Suprapubic skin (tissue), 4 donors: ENCODE measurements around the gene CNPY4. TPM values are rescaled to one million over a fixed set of nuclear protein-coding genes. Genes with fewer than 3 reads are reported as not detected.

Experiments used
- DNase-seq, 2 donors: peaks; one replicate each; pipeline ENCODE4 v3.0.0-alpha.2; 2019; ENCODE audit warnings: low spot score in 2 of 2
- H3K27ac ChIP-seq: fragments of 200-600 bp; sonication (generic); one replicate; pipeline ENCODE4 v1.5.1; 2019
- H3K27me3 ChIP-seq: fragments of 200-600 bp; sonication (generic); one replicate; pipeline ENCODE4 v1.5.1; 2019
- H3K36me3 ChIP-seq: fragments of 200-600 bp; sonication (generic); one replicate; pipeline ENCODE4 v1.5.1; 2019
- H3K4me1 ChIP-seq: fragments of 200-600 bp; sonication (generic); one replicate; pipeline ENCODE4 v1.5.1; 2019
- H3K4me3 ChIP-seq: fragments of 200-600 bp; sonication (generic); one replicate; pipeline ENCODE4 v1.5.1; 2019; ENCODE audit warnings: mild to moderate bottlenecking
- H3K9me3 ChIP-seq: fragments of 200-600 bp; sonication (generic); one replicate; pipeline ENCODE4 v1.5.1; 2019
- CTCF ChIP-seq, 2 donors: fragments of 200-600 bp in 1 of 2; fragments of 450-650 bp in 1 of 2; sonication (generic) in 1 of 2; IDR thresholded peaks; one replicate each; pipeline ENCODE4 v1.5.1; 2016 to 2019; ENCODE audit warnings: antibody characterized with exemption in 2 of 2, mild to moderate bottlenecking in 1 of 2, moderate library complexity in 1 of 2
- EP300 ChIP-seq: sonication (generic); formaldehyde crosslinking; IDR thresholded peaks from one replicate; pipeline ENCODE4 v1.6.1; 2017; ENCODE audit warnings: antibody characterized with exemption
- POLR2A ChIP-seq, 2 donors: fragments of 450-650 bp; IDR thresholded peaks; one replicate each; pipeline ENCODE4 v1.6.1; 2017; ENCODE audit warnings: antibody characterized with exemption in 2 of 2, mild to moderate bottlenecking in 2 of 2, moderate library complexity in 2 of 2
- POLR2AphosphoS5 ChIP-seq, 3 donors: sonication (generic); formaldehyde crosslinking; IDR thresholded peaks; one replicate each; pipeline ENCODE4 v1.6.1; 2017; ENCODE audit warnings: antibody characterized with exemption in 3 of 3
- WGBS: methylation state at CpG from one replicate; pipeline ENCODE4 v1.1.5; 2018; 5-methylcytosine and 5-hydroxymethylcytosine counted together
- total RNA-seq, 4 donors: library from RNA; depleted of rRNA; stranded (reverse); fragments of >200 nt; gene quantifications; one replicate each; pipeline ENCODE4 v1.1.0, GENCODE V29; 2016

Gene CNPY4
- total RNA-seq, 4 donors from 2014 or later: 4.5 to 7.1 (median 5.4) TPM

GRCh38 chr7:100173806-100174495, 54.5 kb downstream of the CNPY4 start:
- Histone ChIP-seq H3K27me3 (peaks cover 7% of the 10 kb centered on the region), H3K4me3 (no peak overlapping the region), H3K9me3 (no peaks in the 10 kb centered on the region), H3K4me1 (peaks cover 35% of the 10 kb centered on the region), H3K36me3 (no peaks in the 10 kb centered on the region), H3K27ac (no peak overlapping the region)
- peak in 1 of 2 donors; percentile 37 for DNase-seq
- WGBS: 87% methylated on average over 10 of the region's 11 CpGs
- TF ChIP-seq POLR2A (IDR thresholded peaks at IDR 0.05) (no peak), CTCF (IDR thresholded peaks at IDR 0.05) (no peak), EP300 (no peak), POLR2AphosphoS5 (IDR thresholded peaks at IDR 0.05) (no peak)

- TF ChIP-seq POLR2A (IDR thresholded peaks at IDR 0.05) (no peak), CTCF (IDR thresholded peaks at IDR 0.05) (no peak), POLR2AphosphoS5 (IDR thresholded peaks at IDR 0.05) (no peak), EP300 (no peak)
- H3K27me3 ChIP-seq: peaks cover 7% of the 10 kb centered on the region
- H3K27ac ChIP-seq: no peak overlapping the region
- H3K4me3 ChIP-seq: no peak overlapping the region
- no peaks in the 10 kb centered on the region for H3K36me3 ChIP-seq
- 91% methylated on average over 5 of the region's 5 CpGs for WGBS
- H3K4me1 ChIP-seq: peaks cover 34% of the 10 kb centered on the region
- DNase-seq: peak in 1 of 2 donors; percentile 61
- no peaks in the 10 kb centered on the region for H3K9me3 ChIP-seq
These were observed 55.1 kb downstream of the CNPY4 start for GRCh38 chr7:100174582-100174981.

Other genes starting within 250 kb of the CNPY4 start
- 1 to 10 TPM in 1 of 4 donors, not detected in 3; 1.5 TPM for gene OR2AE1, start 242.6 kb upstream of the CNPY4 start, total RNA-seq
- gene TRIM4, start 200.1 kb upstream of the CNPY4 start, total RNA-seq: 10 to 100 TPM; 40.2 to 56.7 (median 50.8) TPM
- 1 to 10 TPM; 1.9 to 2.9 (median 2.5) TPM for gene GJC3, start 190.0 kb upstream of the CNPY4 start, total RNA-seq
- 1,000 to 10,000 TPM in 1 of 4 donors, 100 to 1,000 TPM in 3; 529 to 1,010 (median 610) TPM for gene AZGP1, start 143.6 kb upstream of the CNPY4 start, total RNA-seq
- 100 to 1,000 TPM in 1 of 4 donors, 10 to 100 TPM in 3; 50.5 to 106 (median 66.4) TPM for gene ZKSCAN1, start 104.0 kb upstream of the CNPY4 start, total RNA-seq
- gene ZSCAN21, start 69.9 kb upstream of the CNPY4 start, total RNA-seq: 10 to 100 TPM in 3 of 4 donors, 1 to 10 TPM in 1; 8.9 to 18.5 (median 10.2) TPM
- 10 to 100 TPM; 13.2 to 30.3 (median 24.4) TPM for gene ZNF3, start 37.9 kb upstream of the CNPY4 start, total RNA-seq
- gene COPS6, start 30.7 kb upstream of the CNPY4 start, total RNA-seq: 10 to 100 TPM; 35.8 to 60.7 (median 47.7) TPM
- 10 to 100 TPM; 43.8 to 97.0 (median 51.8) TPM for gene MCM7, start 18.2 kb upstream of the CNPY4 start, total RNA-seq
- 10 to 100 TPM; 16.7 to 33.2 (median 31.8) TPM for gene AP4M1, start 18.0 kb upstream of the CNPY4 start, total RNA-seq
- 10 to 100 TPM; 31.7 to 59.3 (median 48.9) TPM for gene TAF6, start 276 bp upstream of the CNPY4 start, total RNA-seq
- 1 to 10 TPM; 2.6 to 6.2 (median 3.6) TPM for gene MBLAC1, start 7.3 kb downstream of the CNPY4 start, total RNA-seq
- gene LAMTOR4, start 29.3 kb downstream of the CNPY4 start, total RNA-seq: 100 to 1,000 TPM; 346 to 682 (median 537) TPM
- 10 to 100 TPM; 19.7 to 69.0 (median 35.8) TPM for gene TRAPPC14, start 39.1 kb downstream of the CNPY4 start, total RNA-seq
- gene GAL3ST4, start 49.0 kb downstream of the CNPY4 start, total RNA-seq: 10 to 100 TPM; 30.0 to 36.9 (median 33.0) TPM
- 10 to 100 TPM in 2 of 4 donors, 1 to 10 TPM in 2; 7.3 to 45.4 (median 14.8) TPM for gene GPC2, start 57.7 kb downstream of the CNPY4 start, total RNA-seq
- 1 to 10 TPM in 2 of 4 donors, under 1 TPM in 1, not detected in 1; 0.68 to 2.0 (median 1.9) TPM for gene STAG3, start 58.3 kb downstream of the CNPY4 start, total RNA-seq
- gene PVRIG, start 100.3 kb downstream of the CNPY4 start, total RNA-seq: not detected
- not detected for gene SPDYE3, start 188.1 kb downstream of the CNPY4 start, total RNA-seq
- gene PILRB, start 238.5 kb downstream of the CNPY4 start, total RNA-seq: 100 to 1,000 TPM in 1 of 4 donors, 10 to 100 TPM in 3; 40.8 to 125 (median 63.1) TPM